NK-92 treated with Interleukin-12 subunit alpha and Interleukin-12 subunit beta, amount 100 ng/mL, for 24 hours (cell line): ENCODE data around the gene ZNF648.
"Not testable (repeated sequence)": the region's sequence is repeated elsewhere in the genome, so short reads cannot be mapped to it uniquely, and the experiment has no call there.

Source experiments
- DNase-seq: peaks from one replicate; lab custom pipeline; 2025; lab: John Stamatoyannopoulos, UW

The ZNF648 gene

DNA sequence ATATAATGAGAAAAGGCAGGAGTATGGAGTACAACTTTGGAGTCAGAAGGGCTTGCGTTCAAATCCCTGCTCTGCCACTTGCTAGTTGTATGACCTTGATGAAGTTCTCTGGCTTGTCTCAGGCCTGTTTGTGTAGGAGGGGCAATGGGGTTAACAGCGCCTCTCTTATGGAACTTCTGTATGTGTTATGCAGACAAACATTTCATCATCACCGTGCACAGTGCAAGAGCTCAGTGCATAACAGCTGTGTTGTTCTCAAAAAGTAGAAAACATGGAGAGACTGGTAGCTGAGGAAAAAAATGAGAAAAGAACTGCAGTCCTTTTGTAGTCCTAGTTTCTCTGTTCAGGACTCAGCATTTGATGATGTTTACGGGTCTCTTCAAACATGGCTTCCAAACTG is 10.4 kb upstream of the ZNF648 start:
- no peak for DNase-seq

- DNase-seq: no peak
These were observed 7.5 kb upstream of the ZNF648 start for GRCh38 chr1:182069028-182069466.

GRCh38 chr1:182066934-182067333 is 5.4 kb upstream of the ZNF648 start:
- DNase-seq: no peak

DNA sequence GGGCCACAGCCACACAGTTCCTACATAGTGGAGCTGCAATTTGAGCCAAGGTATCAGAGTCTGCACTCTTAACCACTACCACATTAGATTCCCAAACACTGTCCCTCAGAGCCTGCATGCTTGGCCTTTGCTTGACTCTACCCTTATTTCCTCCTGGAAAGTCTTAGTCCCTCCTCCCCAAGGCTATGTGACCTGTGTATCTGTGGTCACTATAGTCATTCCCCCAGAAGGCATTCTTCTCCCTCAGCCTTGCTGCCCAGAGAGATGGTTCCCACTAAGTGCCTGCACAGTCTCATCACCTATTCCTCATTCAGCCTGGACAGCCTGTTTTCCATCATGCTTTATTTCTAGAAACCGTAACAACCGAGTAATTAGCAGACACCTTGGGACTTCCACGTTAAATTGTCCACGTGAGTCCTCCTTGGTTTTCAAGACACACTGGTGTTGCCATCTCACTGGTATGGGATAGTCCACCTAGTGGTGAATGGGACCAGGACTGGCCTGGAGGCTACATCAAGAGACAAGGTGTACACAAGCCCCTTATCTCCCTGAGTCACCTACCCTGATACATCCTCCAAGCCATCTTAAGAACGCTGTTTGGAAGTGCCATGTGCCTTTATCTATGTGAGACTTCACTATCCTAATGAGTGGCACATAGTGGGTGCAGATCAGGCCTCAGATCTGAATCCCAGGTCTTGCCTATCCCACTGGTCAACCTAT is 3.8 kb upstream of the ZNF648 start:
- no peak for DNase-seq

DNA sequence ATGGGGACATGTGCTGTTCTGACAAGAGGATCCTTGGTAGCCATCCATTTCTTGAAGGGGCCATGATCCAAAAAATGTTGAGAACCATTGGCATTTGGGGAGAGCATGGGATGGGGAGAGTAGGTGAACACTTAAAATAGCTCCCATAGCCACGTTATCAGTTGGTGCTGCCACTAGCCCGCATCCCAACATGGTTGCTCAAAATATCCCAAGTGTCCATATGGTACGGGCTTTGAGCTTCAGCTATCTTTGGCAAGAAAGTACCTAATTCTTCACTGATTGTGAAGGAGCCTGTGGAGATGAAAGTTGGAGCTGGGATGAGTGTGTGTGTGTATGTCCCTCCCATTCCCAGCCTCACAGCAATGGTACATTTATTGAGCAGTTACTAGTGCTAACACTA is 3.1 kb upstream of the ZNF648 start:
- DNase-seq: no peak

- no peak for DNase-seq
These were observed 711 bp upstream of the ZNF648 start for GRCh38 chr1:182062223-182062622.

DNA sequence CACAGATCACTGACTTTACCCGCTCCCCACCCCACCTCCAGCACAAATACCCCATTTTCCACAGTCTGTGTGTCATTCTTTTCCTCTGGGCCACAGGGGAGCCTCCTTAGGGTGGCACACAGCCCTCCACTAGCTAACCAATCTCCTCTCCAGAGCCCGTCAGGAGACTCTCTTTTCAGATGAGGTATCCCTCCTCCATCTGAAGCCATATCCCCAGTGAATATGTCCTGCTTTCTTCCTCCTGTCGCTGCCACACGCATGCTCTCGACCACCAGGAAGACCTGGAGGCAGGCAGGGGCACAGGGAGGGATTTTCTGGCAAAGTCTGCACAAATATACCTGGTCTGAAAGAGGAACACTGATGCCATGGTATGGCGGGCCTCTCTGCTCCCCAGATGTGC is 635 bp downstream of the ZNF648 start:
- no peak for DNase-seq

GRCh38 chr1:182059936-182060335 is 1.6 kb downstream of the ZNF648 start:
- DNase-seq: no peak

- DNase-seq: no peak
These were observed 4.7 kb downstream of the ZNF648 start for GRCh38 chr1:182056601-182057366.

DNA sequence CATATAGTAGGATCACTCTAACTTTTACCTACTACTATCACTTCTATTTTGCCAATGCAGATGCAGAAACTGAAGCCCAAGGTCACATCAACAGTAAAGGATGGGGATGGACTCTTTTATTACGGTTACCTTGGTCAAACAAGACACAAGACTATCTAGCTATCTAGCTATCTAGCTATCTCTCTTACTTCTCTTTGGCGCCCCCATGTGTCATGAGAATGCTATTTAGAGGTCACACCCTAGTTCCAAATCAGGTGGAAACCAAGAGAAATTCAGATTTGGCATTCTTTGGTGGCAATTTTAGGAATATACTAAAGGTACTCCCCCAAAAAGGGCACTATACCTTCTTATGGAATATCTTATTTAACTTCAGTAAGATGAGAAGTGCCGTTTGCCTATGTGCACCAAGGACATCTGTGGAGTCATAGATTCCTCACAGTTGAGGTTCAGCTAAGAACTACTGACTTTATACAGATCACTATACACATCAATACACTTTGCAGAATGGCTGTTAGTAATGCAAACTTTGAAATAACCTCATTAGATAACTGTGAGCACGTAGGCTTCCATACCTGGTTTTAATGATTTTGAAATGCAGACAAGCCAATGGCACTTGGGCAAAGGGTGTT is 6.7 kb downstream of the ZNF648 start:
- peak; percentile 18 for DNase-seq

DNA sequence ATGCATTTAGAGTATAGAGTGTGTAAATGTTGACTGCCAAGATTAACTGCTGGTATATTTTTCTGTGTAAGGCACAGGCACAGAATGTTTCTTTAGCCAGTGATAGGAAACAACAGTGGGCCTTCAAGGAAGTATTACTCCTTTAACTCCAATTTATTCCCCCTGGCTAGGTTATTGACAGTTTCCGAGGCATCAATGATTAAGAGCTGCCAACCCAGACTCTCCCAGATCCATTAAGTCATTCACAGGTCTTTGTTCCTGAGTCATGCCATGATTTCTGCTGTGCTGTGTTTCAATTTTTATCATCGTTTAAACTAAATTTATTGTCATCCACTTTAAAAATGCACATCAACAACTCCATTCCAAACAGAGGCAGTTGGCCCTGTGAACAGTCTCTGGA is 9.2 kb downstream of the ZNF648 start:
- no peak for DNase-seq

DNA sequence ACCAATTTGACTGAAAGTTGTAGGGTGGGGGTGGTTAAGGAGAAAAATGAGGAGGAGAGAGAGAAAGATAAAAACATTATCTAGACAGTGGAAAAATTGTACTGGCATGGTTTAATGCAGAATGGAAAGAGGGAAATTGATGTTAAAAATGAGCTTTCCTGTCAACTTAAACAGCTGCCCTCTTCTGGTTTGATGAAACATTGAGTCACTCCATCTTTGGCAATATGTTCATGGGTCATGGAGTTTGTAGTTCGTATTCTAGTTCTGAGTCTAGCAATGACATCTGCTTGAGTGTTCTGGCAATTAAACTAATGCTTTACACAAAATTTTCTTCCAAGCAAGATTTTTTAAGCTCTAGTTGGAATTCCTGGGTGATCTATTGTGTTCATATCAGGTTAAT is 9.6 kb downstream of the ZNF648 start:
- no peak for DNase-seq

DNA sequence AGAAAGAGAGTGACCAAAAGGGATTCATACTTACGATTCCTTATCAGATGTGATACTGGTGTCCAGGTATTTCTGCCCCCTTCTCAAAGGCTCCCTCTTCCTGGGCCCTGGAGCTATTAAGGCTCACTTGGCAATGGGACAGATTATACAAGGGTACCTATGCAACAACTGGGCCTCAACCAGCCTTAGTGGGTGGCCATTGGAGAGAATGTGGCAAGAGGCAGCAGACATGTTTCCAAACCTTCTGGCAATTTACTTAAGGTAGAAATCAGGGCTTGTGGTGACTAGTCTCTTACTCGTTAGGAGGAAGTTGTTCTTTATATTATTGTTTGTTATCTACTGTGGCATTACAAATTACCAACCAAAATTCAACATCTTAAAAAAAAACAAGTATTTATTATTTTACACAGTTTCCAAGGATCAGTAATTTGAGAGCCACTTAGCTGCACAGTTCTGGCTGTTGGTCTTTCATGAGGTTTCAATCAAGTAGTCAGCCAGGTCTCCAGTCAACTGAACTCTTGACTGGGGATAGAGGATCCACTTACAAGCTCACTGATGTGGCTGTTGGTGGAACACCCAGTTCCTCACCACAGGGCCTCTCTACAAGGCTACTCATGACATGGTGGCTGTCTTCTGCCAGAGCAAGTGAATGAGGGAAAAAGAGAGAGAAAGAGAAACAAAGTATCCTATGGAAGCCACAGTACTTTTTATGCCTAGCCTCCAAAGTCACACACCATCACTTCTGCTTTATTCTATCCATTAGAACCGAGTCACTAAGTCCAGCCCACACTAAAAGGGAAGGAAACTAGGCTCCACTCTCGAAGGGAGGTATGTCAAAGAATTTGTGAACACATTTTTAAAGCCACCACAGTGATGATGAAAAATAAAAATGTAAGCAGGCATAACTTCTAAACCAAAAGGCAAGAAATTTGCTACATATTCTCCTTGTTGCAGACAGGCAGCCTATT is 10.7 kb downstream of the ZNF648 start:
- DNase-seq: no peak

DNA sequence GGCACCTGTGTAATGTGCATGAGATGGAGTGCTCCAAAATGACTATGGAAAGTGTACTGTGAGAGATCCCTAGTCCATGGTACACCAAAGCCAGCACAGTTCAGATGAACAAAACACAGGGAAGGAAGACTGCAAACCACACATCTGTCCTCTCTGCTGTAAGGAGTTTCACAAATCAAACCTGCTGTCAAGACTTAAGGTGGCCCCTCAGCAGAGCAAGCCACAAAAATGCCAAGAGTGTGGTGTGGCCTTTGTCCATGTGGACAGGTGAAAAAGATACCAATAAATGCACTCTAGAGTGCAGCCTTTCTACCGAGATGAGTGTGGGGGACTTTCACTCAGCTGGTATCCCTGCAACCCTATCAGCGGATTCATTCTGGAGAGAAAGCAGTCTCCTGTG is 12.9 kb downstream of the ZNF648 start:
- no peak for DNase-seq

GRCh38 chr1:182046763-182047162 is 14.7 kb downstream of the ZNF648 start:
- DNase-seq: no peak

DNA sequence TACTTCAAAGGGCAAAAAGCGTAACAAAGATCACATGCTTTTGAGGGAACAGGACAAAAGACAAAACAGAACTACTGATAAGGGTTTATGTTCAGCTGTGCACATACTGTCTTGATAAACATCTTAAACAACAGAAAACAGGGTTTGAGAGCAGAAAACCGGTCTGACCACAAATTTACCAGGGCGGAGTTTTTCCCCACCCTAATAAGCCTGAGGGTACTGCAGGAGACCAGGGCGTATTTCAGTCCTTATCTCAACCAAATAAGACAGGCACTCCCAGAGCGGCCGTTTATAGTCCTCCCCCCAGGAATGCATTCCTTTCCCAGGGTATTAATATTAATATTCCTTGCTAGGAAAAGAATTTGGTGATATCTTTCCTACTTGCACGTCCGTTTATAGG is 16.0 kb downstream of the ZNF648 start:
- not testable (repeated sequence) for DNase-seq

DNA sequence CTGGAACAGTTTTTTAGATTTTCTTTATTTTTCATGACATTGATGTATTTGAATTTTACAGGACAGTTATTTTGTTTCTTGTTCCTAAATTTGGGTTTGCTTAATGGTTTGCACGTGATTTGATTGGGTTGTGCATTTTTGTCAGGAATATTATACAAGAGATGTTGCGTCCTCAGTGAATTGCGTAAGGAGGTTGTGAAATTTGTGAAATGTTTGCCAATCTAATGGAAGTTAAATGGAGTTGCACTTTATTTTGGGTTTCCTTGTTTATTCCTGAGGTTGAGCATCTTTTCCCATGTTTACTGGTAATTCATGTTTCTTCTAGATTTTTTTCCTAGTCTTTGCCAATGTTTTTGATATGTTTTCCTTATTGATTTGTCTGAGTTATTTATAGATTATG is 19.9 kb downstream of the ZNF648 start:
- DNase-seq: no peak

- DNase-seq: no peak
These were observed 23.3 kb downstream of the ZNF648 start for GRCh38 chr1:182038220-182038619.

DNA sequence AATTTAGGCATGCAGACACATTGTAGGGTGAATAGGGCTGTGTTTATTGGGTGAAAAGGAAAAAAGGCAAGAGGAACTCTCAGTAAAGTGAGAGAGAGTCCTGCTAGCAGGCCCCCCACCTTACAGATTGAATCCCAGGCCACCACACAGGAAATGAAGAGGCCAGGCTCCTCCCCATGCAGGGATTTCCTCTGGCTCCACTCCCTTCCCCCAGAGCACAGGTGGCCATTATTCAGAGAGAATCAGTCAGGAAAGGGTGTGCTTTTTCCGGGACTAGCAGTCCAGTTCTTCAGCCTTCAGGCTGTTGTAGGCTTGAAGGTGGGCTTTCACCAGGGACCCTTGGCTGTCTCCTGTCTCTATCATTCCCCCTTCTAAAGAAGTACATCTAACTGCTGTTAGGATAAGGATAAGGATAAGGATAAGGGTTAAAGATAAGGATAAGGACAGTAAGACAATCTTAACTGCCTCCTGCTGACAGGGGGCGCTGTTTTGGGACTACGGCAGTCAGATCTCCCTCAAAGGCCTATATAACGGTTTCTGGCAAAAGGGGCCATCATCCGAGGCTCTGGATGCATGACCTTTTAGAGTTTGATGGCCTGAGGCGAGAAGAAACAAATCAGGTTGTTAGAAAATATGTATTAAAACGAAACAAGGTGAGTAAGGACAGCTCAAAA is 26.3 kb downstream of the ZNF648 start:
- no peak for DNase-seq

GRCh38 chr1:182032251-182032650 is 29.3 kb downstream of the ZNF648 start:
- DNase-seq: no peak
